ENCODE data around the gene SACM1L.
"Not testable (repeated sequence)": the region's sequence is repeated elsewhere in the genome, so short reads cannot be mapped to it uniquely, and the experiment has no call there.

The SACM1L gene

GRCh38 chr3:45736707-45737106 lies 47.5 kb downstream of the SACM1L start:
- in situ Hi-C loops (cut with HindIII; ENCODE audit: low sequenced_read_pairs): no loop called here

- in situ Hi-C loops (cut with HindIII; ENCODE audit: low sequenced_read_pairs): no loop called here
Measured at GRCh38 chr3:45737234-45737633, 48.0 kb downstream of the SACM1L start.

GRCh38 chr3:45739991-45740390 lies 50.8 kb downstream of the SACM1L start:
- in situ Hi-C loops (cut with HindIII; ENCODE audit: low sequenced_read_pairs): no loop called here

- in situ Hi-C loops (cut with HindIII; ENCODE audit: low sequenced_read_pairs): no loop called here
Measured at GRCh38 chr3:45741247-45741646, 52.1 kb downstream of the SACM1L start.

- in situ Hi-C loops (cut with HindIII; ENCODE audit: low sequenced_read_pairs): no loop called here
Measured at GRCh38 chr3:45741742-45742460, 52.7 kb downstream of the SACM1L start.

GRCh38 chr3:45742461-45743089 lies 53.4 kb downstream of the SACM1L start:
- in situ Hi-C loops (cut with HindIII; ENCODE audit: low sequenced_read_pairs): no loop called here

- in situ Hi-C loops (cut with HindIII; ENCODE audit: low sequenced_read_pairs): no loop called here
Measured at GRCh38 chr3:45746165-45746776, 57.1 kb downstream of the SACM1L start.

GRCh38 chr3:45746777-45747622 lies 57.8 kb downstream of the SACM1L start:
- in situ Hi-C loops (cut with HindIII; ENCODE audit: low sequenced_read_pairs): no loop called here

- in situ Hi-C loops (cut with HindIII; ENCODE audit: low sequenced_read_pairs): no loop called here
Measured at GRCh38 chr3:45748068-45748467, 58.9 kb downstream of the SACM1L start.

GRCh38 chr3:45749036-45749600 lies 59.9 kb downstream of the SACM1L start:
- in situ Hi-C loops (cut with HindIII; ENCODE audit: low sequenced_read_pairs): not testable (repeated sequence)

- in situ Hi-C loops (cut with HindIII; ENCODE audit: low sequenced_read_pairs): no loop called here
Measured at GRCh38 chr3:45749880-45750279, 60.7 kb downstream of the SACM1L start.

- in situ Hi-C loops (cut with HindIII; ENCODE audit: low sequenced_read_pairs): no loop called here
Measured at GRCh38 chr3:45751537-45752242, 62.5 kb downstream of the SACM1L start.

- in situ Hi-C loops (cut with HindIII; ENCODE audit: low sequenced_read_pairs): no loop called here
Measured at GRCh38 chr3:45753095-45753494, 63.9 kb downstream of the SACM1L start.

GRCh38 chr3:45754461-45754860 lies 65.3 kb downstream of the SACM1L start:
- in situ Hi-C loops (cut with HindIII; ENCODE audit: low sequenced_read_pairs): no loop called here

GRCh38 chr3:45756055-45756454 lies 66.9 kb downstream of the SACM1L start:
- in situ Hi-C loops (cut with HindIII; ENCODE audit: low sequenced_read_pairs): no loop called here

- in situ Hi-C loops (cut with HindIII; ENCODE audit: low sequenced_read_pairs): not testable (repeated sequence)
Measured at GRCh38 chr3:45757141-45757540, 67.9 kb downstream of the SACM1L start.

GRCh38 chr3:45758871-45759270 lies 69.7 kb downstream of the SACM1L start:
- in situ Hi-C loops (cut with HindIII; ENCODE audit: low sequenced_read_pairs): no loop called here

GRCh38 chr3:45759851-45760250 lies 70.7 kb downstream of the SACM1L start:
- in situ Hi-C loops (cut with HindIII; ENCODE audit: low sequenced_read_pairs): no loop called here

- in situ Hi-C loops (cut with HindIII; ENCODE audit: low sequenced_read_pairs): no loop called here
Measured at GRCh38 chr3:45760878-45761711, 71.9 kb downstream of the SACM1L start.
